Sigmoid colon (tissue), 7 donors: ENCODE data around the gene CDKAL1. TPM values are rescaled to one million over a fixed set of nuclear protein-coding genes. Genes with fewer than 3 reads are reported as not detected.

ENCODE experiments used
- DNase-seq: peaks from one replicate; pipeline ENCODE4 v3.0.0-alpha.2; 2019
- H3K27ac ChIP-seq, 4 donors: fragments of 200-600 bp; sonication (generic); one replicate each; pipeline ENCODE4 v1.5.1; 2016 to 2019; ENCODE audit warnings: mild to moderate bottlenecking in 1 of 4
- H3K27me3 ChIP-seq, 3 donors: fragments of 200-600 bp; sonication (generic); one replicate each; pipeline ENCODE4 v1.5.1; 2019; ENCODE audit warnings: mild to moderate bottlenecking in 1 of 3
- H3K36me3 ChIP-seq, 4 donors: fragments of 200-600 bp; sonication (generic); one replicate each; pipeline ENCODE4 v1.5.1; 2016 to 2019
- H3K4me1 ChIP-seq, 4 donors: fragments of 200-600 bp; sonication (generic); one replicate each; pipeline ENCODE4 v1.5.1; 2017 to 2019
- H3K4me3 ChIP-seq, 4 donors: fragments of 200-600 bp; sonication (generic); one replicate each; pipeline ENCODE4 v1.5.1; 2017 to 2019; ENCODE audit warnings: mild to moderate bottlenecking in 2 of 4, moderate library complexity in 1 of 4
- H3K9me3 ChIP-seq, 4 donors: fragments of 200-600 bp in 3 of 4; sonication (generic) in 3 of 4; one replicate each; pipeline versions ENCODE4 v1.5.1 to v1.6.1; 2013 to 2019
- EP300 ChIP-seq, 4 donors: sonication (generic); formaldehyde crosslinking; IDR thresholded peaks; one replicate each; pipeline ENCODE4 v1.6.1; 2017; ENCODE audit warnings: antibody characterized with exemption in 4 of 4
- POLR2A ChIP-seq, 2 donors: fragments of 450-650 bp; IDR thresholded peaks; one replicate each; pipeline ENCODE4 v1.6.1; 2016; ENCODE audit warnings: antibody characterized with exemption in 2 of 2, mild to moderate bottlenecking in 2 of 2, moderate library complexity in 2 of 2
- POLR2AphosphoS5 ChIP-seq, 4 donors: sonication (generic); formaldehyde crosslinking; IDR thresholded peaks; one replicate each; pipeline ENCODE4 v1.6.1; 2017; ENCODE audit warnings: antibody characterized with exemption in 4 of 4
- WGBS, 2 donors: extraction: QIAGEN DNeasy Blood & Tissue Kit; methylation state at CpG; one replicate each; pipeline ENCODE4 v1.1.7; 2013; 5-methylcytosine and 5-hydroxymethylcytosine counted together
- intact Hi-C: fragments of 100-400 bp; cut with DNase I; formaldehyde crosslinking; loops from one replicate; pipeline ENCODE4 v1.15.1; 2023
- polyA plus RNA-seq, 3 donors: library from polyadenylated mRNA; stranded (reverse); fragments of 200-250 nt; gene quantifications; one replicate each; pipeline ENCODE4 v1.2.3, GENCODE V29; 2013
- total RNA-seq, 4 donors: library from RNA; depleted of rRNA; stranded (reverse); fragments of >200 nt; gene quantifications; one replicate each; pipeline ENCODE4 v1.1.0, GENCODE V29; 2016
- TF ChIP-seq, protein P1 (sequence below), 4 experiments: fragments of 450-650 bp in 3 of 4; fragments of 200-600 bp in 1 of 4; IDR thresholded peaks; one replicate each; pipeline ENCODE4 v1.5.1; 2016 to 2019; ENCODE audit warnings: antibody characterized with exemption in 4 of 4, mild to moderate bottlenecking in 3 of 4, moderate library complexity in 2 of 4
- donor health status: healthy with polysubstance abuse.
- donor health status: Bipolar disorder and iron deficiency.
- donor health status: healthy.

The CDKAL1 gene
- total and polyA plus RNA-seq, 7 donors, result 2.8 to 14.7 (median 11.4) TPM

DNA sequence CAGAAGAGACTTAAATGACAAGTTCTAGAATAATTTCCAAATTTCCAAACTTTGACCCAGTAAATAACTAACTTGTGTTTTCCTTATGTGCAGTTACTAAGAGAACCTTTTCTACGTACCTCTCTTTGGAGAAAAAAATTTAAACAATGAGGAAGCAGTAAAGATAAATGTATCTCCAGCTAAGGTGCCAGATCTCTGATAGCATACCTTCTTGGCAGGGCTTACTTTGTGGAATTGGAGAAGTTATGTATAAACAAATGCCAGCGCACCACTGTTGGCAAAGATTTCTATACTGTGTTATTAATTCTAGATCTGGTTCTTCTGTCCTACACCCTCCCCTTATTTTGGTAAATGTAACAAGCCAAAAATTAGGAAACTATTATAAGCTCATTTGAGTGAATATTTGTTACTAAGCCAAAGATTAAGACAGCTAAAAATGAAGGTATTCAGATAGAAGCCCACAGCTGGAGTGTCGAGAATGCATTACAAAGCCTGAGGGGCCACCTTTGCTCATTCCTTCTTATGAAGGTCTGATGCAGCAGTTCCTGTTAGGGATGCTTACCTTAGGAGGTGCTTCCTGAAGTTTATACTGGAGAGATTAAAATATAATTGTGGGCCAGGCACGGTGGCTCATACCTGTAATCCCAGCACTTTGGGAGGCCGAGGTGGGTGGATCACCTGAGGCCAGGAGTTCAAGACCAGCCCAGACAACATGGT is 686.2 kb downstream of the CDKAL1 start:
- no peak for DNase-seq
- no peak overlapping the region for H3K27ac ChIP-seq
- WGBS, 2 donors, result 42 to 78% methylated on average over 5 of the region's 5 CpGs
- H3K4me1 ChIP-seq, result peaks cover 0 to 10% (median 0%) of the 10 kb centered on the region in 4 donors
- intact Hi-C loops, result no loop called here
- no peak overlapping the region for H3K4me3 ChIP-seq
- TF ChIP-seq POLR2AphosphoS5 (IDR thresholded peaks at IDR 0.05) (no peak), EP300 (IDR thresholded peaks at IDR 0.05) (no peak), POLR2A (IDR thresholded peaks at IDR 0.05) (no peak)
- TF ChIP-seq, protein P1, sequence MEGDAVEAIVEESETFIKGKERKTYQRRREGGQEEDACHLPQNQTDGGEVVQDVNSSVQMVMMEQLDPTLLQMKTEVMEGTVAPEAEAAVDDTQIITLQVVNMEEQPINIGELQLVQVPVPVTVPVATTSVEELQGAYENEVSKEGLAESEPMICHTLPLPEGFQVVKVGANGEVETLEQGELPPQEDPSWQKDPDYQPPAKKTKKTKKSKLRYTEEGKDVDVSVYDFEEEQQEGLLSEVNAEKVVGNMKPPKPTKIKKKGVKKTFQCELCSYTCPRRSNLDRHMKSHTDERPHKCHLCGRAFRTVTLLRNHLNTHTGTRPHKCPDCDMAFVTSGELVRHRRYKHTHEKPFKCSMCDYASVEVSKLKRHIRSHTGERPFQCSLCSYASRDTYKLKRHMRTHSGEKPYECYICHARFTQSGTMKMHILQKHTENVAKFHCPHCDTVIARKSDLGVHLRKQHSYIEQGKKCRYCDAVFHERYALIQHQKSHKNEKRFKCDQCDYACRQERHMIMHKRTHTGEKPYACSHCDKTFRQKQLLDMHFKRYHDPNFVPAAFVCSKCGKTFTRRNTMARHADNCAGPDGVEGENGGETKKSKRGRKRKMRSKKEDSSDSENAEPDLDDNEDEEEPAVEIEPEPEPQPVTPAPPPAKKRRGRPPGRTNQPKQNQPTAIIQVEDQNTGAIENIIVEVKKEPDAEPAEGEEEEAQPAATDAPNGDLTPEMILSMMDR (IDR thresholded peaks at IDR 0.05), result no peak
- no peaks in the 10 kb centered on the region for H3K9me3 ChIP-seq
- H3K36me3 ChIP-seq, result no peaks in the 10 kb centered on the region
- H3K27me3 ChIP-seq, result no peaks in the 10 kb centered on the region

DNA sequence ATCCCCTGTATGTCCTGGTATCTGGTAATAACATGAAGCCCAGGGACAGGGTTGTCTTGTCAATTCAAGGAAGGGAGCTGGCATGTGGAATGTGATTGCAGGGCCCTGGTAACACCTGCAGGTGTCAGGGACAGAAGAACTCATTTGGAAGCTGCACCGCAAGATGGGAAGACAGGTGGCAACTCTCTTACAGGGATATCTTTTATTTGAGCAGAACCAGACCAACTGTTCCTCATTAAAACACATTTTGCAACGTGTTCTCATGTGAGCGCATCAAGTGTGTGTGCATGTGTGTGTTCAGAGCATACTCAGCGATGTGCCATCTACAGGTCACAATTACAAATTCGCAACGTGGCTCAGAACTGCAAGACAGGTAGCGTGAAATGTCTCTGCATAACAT is 688.4 kb downstream of the CDKAL1 start:
- WGBS, 2 donors, result 83 to 96% methylated on average over 7 of the region's 7 CpGs
- no peak overlapping the region for H3K27ac ChIP-seq
- no peak overlapping the region for H3K4me3 ChIP-seq
- H3K4me1 ChIP-seq, result peaks cover 0 to 10% (median 0%) of the 10 kb centered on the region in 4 donors
- no peak for DNase-seq
- TF ChIP-seq EP300 (IDR thresholded peaks at IDR 0.05) (no peak), POLR2A (IDR thresholded peaks at IDR 0.05) (no peak), POLR2AphosphoS5 (IDR thresholded peaks at IDR 0.05) (no peak)
- TF ChIP-seq, protein P1 (IDR thresholded peaks at IDR 0.05), result no peak
- H3K9me3 ChIP-seq, result no peaks in the 10 kb centered on the region
- no peaks in the 10 kb centered on the region for H3K36me3 ChIP-seq
- H3K27me3 ChIP-seq, result no peaks in the 10 kb centered on the region
- intact Hi-C loops, result no loop called here

DNA sequence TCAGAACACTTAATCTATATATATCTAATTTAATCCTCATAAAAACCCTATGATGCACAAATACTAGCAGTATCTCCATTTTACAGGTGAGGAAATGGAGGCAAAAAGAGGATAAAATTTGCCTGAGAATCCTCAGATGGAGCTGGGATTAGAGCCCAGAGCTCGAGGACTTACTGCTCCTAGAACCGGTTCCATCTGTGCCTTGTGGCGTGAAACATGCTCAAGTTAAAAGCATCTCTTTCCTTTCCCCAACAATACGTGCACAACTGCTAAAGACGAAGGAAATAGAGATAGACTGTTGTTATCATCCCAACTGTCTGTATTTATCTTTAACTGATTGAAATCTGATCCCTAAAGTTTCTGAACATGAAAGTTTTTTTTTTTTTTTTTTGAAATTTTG is 691.7 kb downstream of the CDKAL1 start:
- H3K4me3 ChIP-seq, result no peak overlapping the region
- TF ChIP-seq POLR2AphosphoS5 (IDR thresholded peaks at IDR 0.05), result no peak
- 95% methylated on average over 5 of the region's 5 CpGs for WGBS, 2 donors
- H3K27me3 ChIP-seq, result no peaks in the 10 kb centered on the region
- no peaks in the 10 kb centered on the region for H3K9me3 ChIP-seq
- H3K27ac ChIP-seq, result no peak overlapping the region
- intact Hi-C loops, result no loop called here
- no peak for DNase-seq
- no peaks in the 10 kb centered on the region for H3K4me1 ChIP-seq
- peaks cover 0 to 9% (median under 1%) of the 10 kb centered on the region in 4 donors for H3K36me3 ChIP-seq

DNA sequence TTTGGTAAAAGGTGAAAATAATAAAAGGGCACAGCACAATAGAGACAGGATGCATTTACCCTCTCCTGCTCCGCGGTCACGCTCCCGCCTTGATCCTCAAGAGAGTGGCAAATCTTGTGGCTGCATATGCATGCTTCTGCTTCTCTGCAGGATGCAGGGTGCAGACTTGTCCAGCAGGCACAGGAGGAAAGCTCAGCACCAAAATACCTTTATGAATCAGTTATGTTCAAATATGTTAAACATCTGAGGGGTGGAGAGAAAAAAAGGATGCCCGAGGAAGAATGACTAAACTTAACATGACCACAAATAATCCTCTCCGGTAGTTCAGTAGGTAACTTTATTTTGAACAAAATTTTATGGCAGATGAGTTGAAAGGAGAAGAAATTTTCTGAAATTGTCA is 693.2 kb downstream of the CDKAL1 start:
- TF ChIP-seq POLR2A (IDR thresholded peaks at IDR 0.05), result no peak
- no peak for TF ChIP-seq EP300 (IDR thresholded peaks at IDR 0.05)
- no peak for TF ChIP-seq POLR2AphosphoS5 (IDR thresholded peaks at IDR 0.05)
- TF ChIP-seq, protein P1 (IDR thresholded peaks at IDR 0.05), result no peak
- WGBS, 2 donors, result 94 to 97% methylated on average over 6 of the region's 6 CpGs
- no peaks in the 10 kb centered on the region for H3K9me3 ChIP-seq
- intact Hi-C loops, result no loop called here
- H3K4me1 ChIP-seq, result no peaks in the 10 kb centered on the region
- no peak for DNase-seq
- H3K27me3 ChIP-seq, result no peaks in the 10 kb centered on the region
- H3K36me3 ChIP-seq, result peaks cover 0 to 23% (median 3%) of the 10 kb centered on the region in 4 donors
- no peak overlapping the region for H3K27ac ChIP-seq
- H3K4me3 ChIP-seq, result no peak overlapping the region

DNA sequence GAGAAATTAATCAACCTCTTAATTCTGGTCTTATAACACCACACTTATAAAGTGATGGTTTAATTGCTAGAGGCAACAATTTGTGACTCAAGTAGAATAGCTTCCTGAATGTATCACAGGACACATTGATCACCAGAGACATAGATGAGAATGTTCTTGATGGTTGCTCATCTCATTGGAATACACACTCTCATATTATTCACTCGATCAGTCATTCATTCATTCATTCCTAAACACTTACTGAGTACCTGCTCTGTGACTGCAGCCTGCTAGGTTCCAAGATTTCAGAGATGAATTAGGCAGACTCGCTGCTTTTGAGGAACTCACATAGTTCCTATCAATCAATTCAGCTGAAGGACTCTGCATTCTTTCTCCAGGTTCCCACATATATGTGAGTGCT is 694.2 kb downstream of the CDKAL1 start:
- intact Hi-C loops, result no loop called here
- WGBS, 2 donors, result 93 to 95% methylated on average over 2 of the region's 2 CpGs

More for the DNA sequence above, 694.2 kb downstream of the CDKAL1 start:
- H3K27me3 ChIP-seq, result no peaks in the 10 kb centered on the region
- no peaks in the 10 kb centered on the region for H3K4me1 ChIP-seq
- no peak for DNase-seq
- H3K27ac ChIP-seq, result no peak overlapping the region
- peaks cover 0 to 32% (median 7%) of the 10 kb centered on the region in 4 donors for H3K36me3 ChIP-seq
- no peaks in the 10 kb centered on the region for H3K9me3 ChIP-seq
- TF ChIP-seq POLR2A (IDR thresholded peaks at IDR 0.05), result no peak
- TF ChIP-seq POLR2AphosphoS5 (IDR thresholded peaks at IDR 0.05), result no peak
- TF ChIP-seq EP300 (IDR thresholded peaks at IDR 0.05), result no peak
- TF ChIP-seq, protein P1 (IDR thresholded peaks at IDR 0.05), result no peak
- no peak overlapping the region for H3K4me3 ChIP-seq
